HepG2 (cell line): ENCODE measurements around the gene PISD. TPM values are rescaled to one million over a fixed set of nuclear protein-coding genes. Genes with fewer than 3 reads are reported as not detected.

Source experiments
- CHD4 ChIP-seq: fragments of 200-600 bp; sonication (generic); IDR thresholded peaks from 2 replicates; pipeline ENCODE4 v1.7.0; 2017; ENCODE audit warnings: mild to moderate bottlenecking, low read length, borderline replicate concordance
- DNMT3B ChIP-seq: conservative IDR thresholded peaks from 2 replicates; pipeline ENCODE4 v1.6.1; 2016; ENCODE audit warnings: missing biosample characterization, control low read depth
- HOXA5 ChIP-seq: sonication (generic); formaldehyde crosslinking; IDR thresholded peaks from 2 replicates; pipeline ENCODE4 v1.4.0; 2020; ENCODE audit warnings: missing genetic modification reagents
- MIER2 ChIP-seq: IDR thresholded peaks from 2 replicates; pipeline ENCODE4 v1.6.1; 2016; ENCODE audit warnings: missing biosample characterization, missing genetic modification reagents
- NBN ChIP-seq: fragments of 450-650 bp; conservative IDR thresholded peaks from 2 replicates; pipeline ENCODE4 v1.6.1; 2017
- PAX8 ChIP-seq: sonication (generic); formaldehyde crosslinking; IDR thresholded peaks from 2 replicates; pipeline ENCODE4 v1.8.0; 2022; ENCODE audit warnings: mild to moderate bottlenecking, missing genetic modification reagents, borderline replicate concordance
- TCF12 ChIP-seq, 2 experiments: fragments of 450-650 bp in 1 of 2; sonication (generic) in 1 of 2; formaldehyde crosslinking in 1 of 2; IDR thresholded peaks; 2 replicates each; pipeline versions ENCODE4 v1.6.1 to v1.8.0; 2017 to 2022; ENCODE audit warnings: antibody characterized with exemption in 1 of 2, mild to moderate bottlenecking in 1 of 2, missing genetic modification reagents in 1 of 2, moderate library complexity in 1 of 2
- ZC3H4 ChIP-seq: sonication (generic); formaldehyde crosslinking; IDR thresholded peaks from 2 replicates; pipeline ENCODE4 v1.4.0; 2020; ENCODE audit warnings: missing genetic modification reagents, borderline replicate concordance
- ZFP1 ChIP-seq: IDR thresholded peaks from 2 replicates; pipeline ENCODE4 v1.6.1; 2016
- ZNF543 ChIP-seq: sonication (generic); formaldehyde crosslinking; IDR thresholded peaks from 2 replicates; pipeline ENCODE4 v1.4.0; 2020; ENCODE audit warnings: mild to moderate bottlenecking, missing genetic modification reagents
- ZNF564 ChIP-seq: sonication (generic); formaldehyde crosslinking; IDR thresholded peaks from 2 replicates; pipeline ENCODE4 v1.8.1; 2023; ENCODE audit warnings: mild to moderate bottlenecking, missing genetic modification reagents
- ZNF816 ChIP-seq: sonication (generic); formaldehyde crosslinking; IDR thresholded peaks from 2 replicates; pipeline ENCODE4 v1.8.0; 2022; ENCODE audit warnings: missing genetic modification reagents, mild to moderate bottlenecking, borderline replicate concordance
- ZSCAN21 ChIP-seq: sonication (generic); formaldehyde crosslinking; IDR thresholded peaks from 2 replicates; pipeline ENCODE4 v1.8.0; 2022; ENCODE audit warnings: mild to moderate bottlenecking, missing genetic modification reagents, moderate library complexity, borderline replicate concordance
- polyA plus RNA-seq, 8 experiments: library from polyadenylated mRNA; depleted of rRNA in 3 of 8; stranded (reverse) in 7 of 8; unstranded in 1 of 8; fragments of >200 nt; fragmentation: Illumina TruSeq in 4 of 8; extraction: Trizol in 4 of 8; gene quantifications; 2 replicates each; pipeline versions ENCODE4 v1.2.1 to v1.2.3, GENCODE V29; 2011 to 2016; ENCODE audit warnings: low read depth in 4 of 8, missing spikeins in 1 of 8, mixed read lengths in 1 of 8; ENCODE audit not compliant: insufficient read depth in 1 of 8
- total RNA-seq, 5 experiments: library from RNA; depleted of rRNA; stranded (reverse); fragments of >200 nt; fragmentation: Illumina TruSeq; extraction: Trizol; gene quantifications; 2 replicates each; pipeline ENCODE4 v1.2.3, GENCODE V29; 2016; ENCODE audit warnings: low read depth in 1 of 5
- TF ChIP-seq, protein P1 (sequence below): sonication (generic); formaldehyde crosslinking; conservative IDR thresholded peaks from 2 replicates; pipeline ENCODE4 v1.8.0; 2022; ENCODE audit warnings: mild to moderate bottlenecking, moderate library complexity, missing genetic modification reagents
- TF ChIP-seq, protein P2 (sequence below), 2 experiments: sonication (generic) in 1 of 2; formaldehyde crosslinking in 1 of 2; IDR thresholded peaks; 2 replicates each; pipeline versions ENCODE4 v1.5.1 to v1.6.1; 2011 to 2020; ENCODE audit warnings: borderline replicate concordance in 1 of 2, low read depth in 1 of 2, low read length in 1 of 2, mild to moderate bottlenecking in 1 of 2, missing genetic modification reagents in 1 of 2, moderate library complexity in 1 of 2
- TF ChIP-seq, protein P3 (sequence below), 2 experiments: IDR thresholded peaks; 2 replicates each; pipeline ENCODE4 v1.6.1; 2011 to 2012; ENCODE audit warnings: low read length in 2 of 2, borderline replicate concordance in 1 of 2, low read depth in 1 of 2, mild to moderate bottlenecking in 1 of 2, moderate library complexity in 1 of 2
- TF ChIP-seq, protein P4 (sequence below): sonication (generic); formaldehyde crosslinking; IDR thresholded peaks from 2 replicates; pipeline ENCODE4 v1.8.0; 2022; ENCODE audit warnings: mild to moderate bottlenecking, missing genetic modification reagents; ENCODE audit not compliant: insufficient replicate concordance

Gene PISD
- total and polyA plus RNA-seq, 2 of the 13 experiments (the other 11 are each of a cell fraction or from before 2014, with no cell fraction given): 30.1 to 47.7 TPM

DNA sequence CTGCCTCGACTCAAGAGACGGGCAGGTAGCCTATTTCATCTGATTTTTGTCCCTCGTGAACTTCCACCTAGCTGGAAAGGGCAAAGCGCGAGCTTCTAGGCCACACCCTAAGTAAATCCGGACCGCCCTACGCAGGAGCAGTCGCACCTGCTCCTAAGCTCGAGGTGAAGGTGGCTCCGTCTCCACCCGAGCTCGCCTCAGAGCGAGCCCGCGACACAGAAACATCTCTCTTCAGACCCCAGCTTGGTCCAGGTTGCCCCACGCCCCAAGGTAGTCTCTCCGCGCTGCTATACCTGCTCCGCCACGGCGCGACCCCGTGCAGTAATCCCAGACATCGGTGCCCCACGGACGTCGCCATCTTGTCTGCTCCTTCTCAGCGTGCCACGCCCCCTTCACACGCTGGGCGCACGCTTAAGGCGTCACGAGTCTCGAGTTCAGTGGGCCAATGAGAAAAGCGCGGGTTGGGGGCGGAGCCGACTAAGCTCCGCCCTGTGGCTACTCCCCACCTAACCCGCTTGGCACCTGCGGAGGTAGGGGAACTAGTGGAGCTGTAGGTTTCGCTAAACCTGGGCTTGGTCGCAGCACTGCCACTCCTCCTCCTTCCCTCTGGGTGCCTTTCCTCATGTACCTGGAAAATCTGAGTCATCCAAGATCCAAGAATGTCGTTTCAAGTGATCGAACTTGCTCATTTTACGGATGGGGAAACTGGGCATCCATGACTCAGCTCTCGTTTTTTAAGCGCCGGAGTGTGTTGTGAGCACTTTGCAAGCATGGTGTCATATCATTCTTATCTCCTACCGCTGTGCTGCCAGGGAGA is at the start of gene PISD (continued):
- TF ChIP-seq ZSCAN21 (CRISPR knock-in tag) (peak; percentile 34; the same call in 1 of the 2 replicates), ZNF543 (CRISPR knock-in tag) (0 out of 2 replicates have a peak, but pooled peaks have one; percentile 42), PAX8 (CRISPR knock-in tag) (0 out of 2 replicates have a peak, but pooled peaks have one; percentile 54), NBN (no peak), DNMT3B (CRISPR knock-in tag) (0 out of 2 replicates have a peak, but pooled peaks have one; percentile 74), ZC3H4 (CRISPR knock-in tag) (no peak), MIER2 (CRISPR knock-in tag) (no peak; the same call in 1 of the 2 replicates), ZNF816 (no peak; the same call in 1 of the 2 replicates), CHD4 (no peak), ZFP1 (CRISPR knock-in tag) (peak; percentile 60), HOXA5 (CRISPR knock-in tag) (peak; percentile 68; the same call in 1 of the 2 replicates), ZNF564 (CRISPR knock-in tag) (0 out of 2 replicates have a peak, but pooled peaks have one; percentile 30), TCF12 (IDR thresholded peaks at IDR 0.05) (no peak), TCF12 (CRISPR knock-in tag; IDR thresholded peaks at IDR 0.05) (no peak)
- TF ChIP-seq, protein P1, sequence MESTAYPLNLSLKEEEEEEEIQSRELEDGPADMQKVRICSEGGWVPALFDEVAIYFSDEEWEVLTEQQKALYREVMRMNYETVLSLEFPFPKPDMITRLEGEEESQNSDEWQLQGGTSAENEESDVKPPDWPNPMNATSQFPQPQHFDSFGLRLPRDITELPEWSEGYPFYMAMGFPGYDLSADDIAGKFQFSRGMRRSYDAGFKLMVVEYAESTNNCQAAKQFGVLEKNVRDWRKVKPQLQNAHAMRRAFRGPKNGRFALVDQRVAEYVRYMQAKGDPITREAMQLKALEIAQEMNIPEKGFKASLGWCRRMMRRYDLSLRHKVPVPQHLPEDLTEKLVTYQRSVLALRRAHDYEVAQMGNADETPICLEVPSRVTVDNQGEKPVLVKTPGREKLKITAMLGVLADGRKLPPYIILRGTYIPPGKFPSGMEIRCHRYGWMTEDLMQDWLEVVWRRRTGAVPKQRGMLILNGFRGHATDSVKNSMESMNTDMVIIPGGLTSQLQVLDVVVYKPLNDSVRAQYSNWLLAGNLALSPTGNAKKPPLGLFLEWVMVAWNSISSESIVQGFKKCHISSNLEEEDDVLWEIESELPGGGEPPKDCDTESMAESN (CRISPR knock-in tag): 0 out of 2 replicates have a peak, but pooled peaks have one; percentile 75
- TF ChIP-seq, protein P2, sequence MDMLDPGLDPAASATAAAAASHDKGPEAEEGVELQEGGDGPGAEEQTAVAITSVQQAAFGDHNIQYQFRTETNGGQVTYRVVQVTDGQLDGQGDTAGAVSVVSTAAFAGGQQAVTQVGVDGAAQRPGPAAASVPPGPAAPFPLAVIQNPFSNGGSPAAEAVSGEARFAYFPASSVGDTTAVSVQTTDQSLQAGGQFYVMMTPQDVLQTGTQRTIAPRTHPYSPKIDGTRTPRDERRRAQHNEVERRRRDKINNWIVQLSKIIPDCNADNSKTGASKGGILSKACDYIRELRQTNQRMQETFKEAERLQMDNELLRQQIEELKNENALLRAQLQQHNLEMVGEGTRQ (IDR thresholded peaks at IDR 0.05; ENCODE audit: low read depth, low read length): no peak
- TF ChIP-seq, protein P2 (CRISPR knock-in tag; IDR thresholded peaks at IDR 0.05; ENCODE audit: borderline replicate concordance): no peak
- TF ChIP-seq, protein P3, sequence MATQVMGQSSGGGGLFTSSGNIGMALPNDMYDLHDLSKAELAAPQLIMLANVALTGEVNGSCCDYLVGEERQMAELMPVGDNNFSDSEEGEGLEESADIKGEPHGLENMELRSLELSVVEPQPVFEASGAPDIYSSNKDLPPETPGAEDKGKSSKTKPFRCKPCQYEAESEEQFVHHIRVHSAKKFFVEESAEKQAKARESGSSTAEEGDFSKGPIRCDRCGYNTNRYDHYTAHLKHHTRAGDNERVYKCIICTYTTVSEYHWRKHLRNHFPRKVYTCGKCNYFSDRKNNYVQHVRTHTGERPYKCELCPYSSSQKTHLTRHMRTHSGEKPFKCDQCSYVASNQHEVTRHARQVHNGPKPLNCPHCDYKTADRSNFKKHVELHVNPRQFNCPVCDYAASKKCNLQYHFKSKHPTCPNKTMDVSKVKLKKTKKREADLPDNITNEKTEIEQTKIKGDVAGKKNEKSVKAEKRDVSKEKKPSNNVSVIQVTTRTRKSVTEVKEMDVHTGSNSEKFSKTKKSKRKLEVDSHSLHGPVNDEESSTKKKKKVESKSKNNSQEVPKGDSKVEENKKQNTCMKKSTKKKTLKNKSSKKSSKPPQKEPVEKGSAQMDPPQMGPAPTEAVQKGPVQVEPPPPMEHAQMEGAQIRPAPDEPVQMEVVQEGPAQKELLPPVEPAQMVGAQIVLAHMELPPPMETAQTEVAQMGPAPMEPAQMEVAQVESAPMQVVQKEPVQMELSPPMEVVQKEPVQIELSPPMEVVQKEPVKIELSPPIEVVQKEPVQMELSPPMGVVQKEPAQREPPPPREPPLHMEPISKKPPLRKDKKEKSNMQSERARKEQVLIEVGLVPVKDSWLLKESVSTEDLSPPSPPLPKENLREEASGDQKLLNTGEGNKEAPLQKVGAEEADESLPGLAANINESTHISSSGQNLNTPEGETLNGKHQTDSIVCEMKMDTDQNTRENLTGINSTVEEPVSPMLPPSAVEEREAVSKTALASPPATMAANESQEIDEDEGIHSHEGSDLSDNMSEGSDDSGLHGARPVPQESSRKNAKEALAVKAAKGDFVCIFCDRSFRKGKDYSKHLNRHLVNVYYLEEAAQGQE (IDR thresholded peaks at IDR 0.05; ENCODE audit: borderline replicate concordance in 1 of 2, low read depth in 1 of 2, low read length in 2 of 2): 0 out of 4 replicates have a peak, but pooled peaks of 1 of the 2 experiments have one; percentile 16
- TF ChIP-seq, protein P4, sequence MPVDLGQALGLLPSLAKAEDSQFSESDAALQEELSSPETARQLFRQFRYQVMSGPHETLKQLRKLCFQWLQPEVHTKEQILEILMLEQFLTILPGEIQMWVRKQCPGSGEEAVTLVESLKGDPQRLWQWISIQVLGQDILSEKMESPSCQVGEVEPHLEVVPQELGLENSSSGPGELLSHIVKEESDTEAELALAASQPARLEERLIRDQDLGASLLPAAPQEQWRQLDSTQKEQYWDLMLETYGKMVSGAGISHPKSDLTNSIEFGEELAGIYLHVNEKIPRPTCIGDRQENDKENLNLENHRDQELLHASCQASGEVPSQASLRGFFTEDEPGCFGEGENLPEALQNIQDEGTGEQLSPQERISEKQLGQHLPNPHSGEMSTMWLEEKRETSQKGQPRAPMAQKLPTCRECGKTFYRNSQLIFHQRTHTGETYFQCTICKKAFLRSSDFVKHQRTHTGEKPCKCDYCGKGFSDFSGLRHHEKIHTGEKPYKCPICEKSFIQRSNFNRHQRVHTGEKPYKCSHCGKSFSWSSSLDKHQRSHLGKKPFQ (CRISPR knock-in tag): peak; percentile 35
